ENCODE measurements around the gene C11orf86.
"Not testable (repeated sequence)": the region's sequence is repeated elsewhere in the genome, so short reads cannot be mapped to it uniquely, and the experiment has no call there.

C11orf86 gene

GRCh38 chr11:66956689-66957290, 18.3 kb upstream of the C11orf86 start:
- peak overlapping the region; percentile 6 for H3K4me3 ChIP-seq
- H3K27ac ChIP-seq, result peak overlapping the region in 1 of 2 donors; percentile 36
- TF ChIP-seq, protein P1, sequence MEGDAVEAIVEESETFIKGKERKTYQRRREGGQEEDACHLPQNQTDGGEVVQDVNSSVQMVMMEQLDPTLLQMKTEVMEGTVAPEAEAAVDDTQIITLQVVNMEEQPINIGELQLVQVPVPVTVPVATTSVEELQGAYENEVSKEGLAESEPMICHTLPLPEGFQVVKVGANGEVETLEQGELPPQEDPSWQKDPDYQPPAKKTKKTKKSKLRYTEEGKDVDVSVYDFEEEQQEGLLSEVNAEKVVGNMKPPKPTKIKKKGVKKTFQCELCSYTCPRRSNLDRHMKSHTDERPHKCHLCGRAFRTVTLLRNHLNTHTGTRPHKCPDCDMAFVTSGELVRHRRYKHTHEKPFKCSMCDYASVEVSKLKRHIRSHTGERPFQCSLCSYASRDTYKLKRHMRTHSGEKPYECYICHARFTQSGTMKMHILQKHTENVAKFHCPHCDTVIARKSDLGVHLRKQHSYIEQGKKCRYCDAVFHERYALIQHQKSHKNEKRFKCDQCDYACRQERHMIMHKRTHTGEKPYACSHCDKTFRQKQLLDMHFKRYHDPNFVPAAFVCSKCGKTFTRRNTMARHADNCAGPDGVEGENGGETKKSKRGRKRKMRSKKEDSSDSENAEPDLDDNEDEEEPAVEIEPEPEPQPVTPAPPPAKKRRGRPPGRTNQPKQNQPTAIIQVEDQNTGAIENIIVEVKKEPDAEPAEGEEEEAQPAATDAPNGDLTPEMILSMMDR (IDR thresholded peaks at IDR 0.05), result no peak
- no peak for DNase-seq (ENCODE audit: low spot score)

GRCh38 chr11:66957971-66958231, 17.2 kb upstream of the C11orf86 start:
- TF ChIP-seq, protein P1 (IDR thresholded peaks at IDR 0.05), result no peak
- Histone ChIP-seq H3K27ac (peak overlapping the region; percentile 60 to 85), H3K4me3 (peak overlapping the region; percentile 79)
- DNase-seq (ENCODE audit: low spot score), result no peak

GRCh38 chr11:66958232-66958955, 16.7 kb upstream of the C11orf86 start, which contains the start of gene PC:
Gene PC (minus strand): TSS chr11:66958383. CDS start chr11:66872159, 86,224 bp downstream.
- peak within 1 kb of the TSS; percentile 79 for H3K4me3 ChIP-seq
- peak; percentile 100 for DNase-seq (ENCODE audit: low spot score)
- peak within 1 kb of the TSS; percentile 60 to 85 for H3K27ac ChIP-seq
- TF ChIP-seq, protein P1 (IDR thresholded peaks at IDR 0.05), result no peak

GRCh38 chr11:66958956-66959274, 16.2 kb upstream of the C11orf86 start:
- TF ChIP-seq, protein P1 (IDR thresholded peaks at IDR 0.05), result no peak
- Histone ChIP-seq H3K27ac (peak overlapping the region in 1 of 2 donors; percentile 80), H3K4me3 (peak overlapping the region; percentile 79)
- no peak for DNase-seq (ENCODE audit: low spot score)

DNA sequence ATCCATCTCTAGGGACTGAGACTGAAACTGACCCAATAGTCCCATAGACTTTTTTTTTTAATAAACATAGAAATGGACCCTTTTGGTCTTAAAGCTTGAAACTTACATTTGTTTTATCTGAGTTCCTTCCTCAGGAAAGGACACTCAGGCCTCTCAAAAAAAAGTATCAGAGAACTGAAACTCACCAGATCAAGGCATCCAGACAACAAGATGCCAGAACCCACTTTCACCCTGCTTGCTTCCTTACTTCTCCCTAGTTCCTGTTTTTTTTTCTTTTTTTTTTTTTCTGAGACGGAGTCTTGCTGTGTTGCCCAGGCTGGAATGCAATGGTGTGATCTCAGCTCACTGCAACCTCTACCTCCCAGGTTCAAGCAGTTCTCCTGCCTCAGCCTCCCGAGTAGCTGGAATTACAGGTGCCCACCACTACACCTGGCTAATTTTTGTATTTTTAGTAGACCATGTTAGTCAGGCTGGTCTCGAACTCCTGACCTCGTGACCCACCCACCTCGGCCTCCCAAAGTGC, 13.4 kb upstream of the C11orf86 start:
- not testable (repeated sequence) for H3K27ac ChIP-seq; DNase-seq (ENCODE audit: low spot score); H3K4me3 ChIP-seq

DNA sequence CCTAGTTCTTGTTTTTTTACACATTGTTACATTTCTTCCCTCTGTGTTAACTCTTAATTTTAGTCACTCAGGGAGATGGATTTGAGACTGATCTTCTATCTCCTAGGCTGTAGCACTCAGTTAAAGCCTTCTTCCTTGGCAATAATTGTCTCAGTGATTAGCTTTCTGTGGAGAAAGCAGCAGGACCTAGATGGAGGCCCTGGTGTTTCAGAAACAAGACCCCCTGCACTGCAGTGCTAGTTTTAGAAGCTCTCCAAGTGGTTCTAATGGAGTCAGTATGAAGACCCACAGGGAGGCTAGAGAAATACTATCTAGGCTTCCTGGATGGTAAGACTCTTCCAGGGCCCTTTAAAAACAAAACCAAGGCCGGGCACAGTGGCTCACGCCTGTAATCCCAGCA, 12.9 kb upstream of the C11orf86 start:
- H3K27ac ChIP-seq, result no peak overlapping the region
- no peak for DNase-seq (ENCODE audit: low spot score)
- no peak overlapping the region for H3K4me3 ChIP-seq
- TF ChIP-seq, protein P1 (IDR thresholded peaks at IDR 0.05), result no peak

DNA sequence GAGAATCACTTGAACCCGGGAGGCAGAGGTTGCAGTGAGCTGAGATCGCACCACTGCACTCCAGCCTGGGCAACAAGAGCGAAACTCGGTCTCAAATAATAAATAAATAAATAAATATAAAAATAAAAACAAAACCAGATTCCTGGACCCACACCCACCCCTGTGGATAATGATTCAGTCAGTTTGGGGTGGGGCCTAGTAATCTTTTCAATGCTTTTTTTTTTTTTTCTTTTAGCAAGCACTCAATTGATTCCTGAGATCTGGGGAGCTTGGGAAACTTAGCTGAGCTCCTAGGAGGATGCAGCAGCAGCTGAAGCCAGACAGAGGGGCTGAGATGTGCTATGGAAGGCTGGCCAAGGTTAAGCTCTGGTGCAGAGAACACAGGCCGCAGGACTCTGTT, 12.3 kb upstream of the C11orf86 start:
- TF ChIP-seq, protein P1 (IDR thresholded peaks at IDR 0.05), result no peak
- no peak overlapping the region for H3K4me3 ChIP-seq
- DNase-seq (ENCODE audit: low spot score), result no peak
- no peak overlapping the region for H3K27ac ChIP-seq
